SKM-1 (cell line): ENCODE data around the gene RALGDS.

Experiments
- DNase-seq: peaks from one replicate; lab custom pipeline; 2025; ENCODE audit not compliant: unreplicated experiment; lab: John Stamatoyannopoulos, UW

RALGDS gene

GRCh38 chr9:133151601-133152525, 30.8 kb upstream of the RALGDS start:
- no peak for DNase-seq

- no peak for DNase-seq
Observed at GRCh38 chr9:133151041-133151440, 30.0 kb upstream of the RALGDS start.

- peak; percentile 75 for DNase-seq
Observed at GRCh38 chr9:133149130-133150015, 28.3 kb upstream of the RALGDS start.

- no peak for DNase-seq
Observed at GRCh38 chr9:133148199-133149129, 27.4 kb upstream of the RALGDS start.

DNA sequence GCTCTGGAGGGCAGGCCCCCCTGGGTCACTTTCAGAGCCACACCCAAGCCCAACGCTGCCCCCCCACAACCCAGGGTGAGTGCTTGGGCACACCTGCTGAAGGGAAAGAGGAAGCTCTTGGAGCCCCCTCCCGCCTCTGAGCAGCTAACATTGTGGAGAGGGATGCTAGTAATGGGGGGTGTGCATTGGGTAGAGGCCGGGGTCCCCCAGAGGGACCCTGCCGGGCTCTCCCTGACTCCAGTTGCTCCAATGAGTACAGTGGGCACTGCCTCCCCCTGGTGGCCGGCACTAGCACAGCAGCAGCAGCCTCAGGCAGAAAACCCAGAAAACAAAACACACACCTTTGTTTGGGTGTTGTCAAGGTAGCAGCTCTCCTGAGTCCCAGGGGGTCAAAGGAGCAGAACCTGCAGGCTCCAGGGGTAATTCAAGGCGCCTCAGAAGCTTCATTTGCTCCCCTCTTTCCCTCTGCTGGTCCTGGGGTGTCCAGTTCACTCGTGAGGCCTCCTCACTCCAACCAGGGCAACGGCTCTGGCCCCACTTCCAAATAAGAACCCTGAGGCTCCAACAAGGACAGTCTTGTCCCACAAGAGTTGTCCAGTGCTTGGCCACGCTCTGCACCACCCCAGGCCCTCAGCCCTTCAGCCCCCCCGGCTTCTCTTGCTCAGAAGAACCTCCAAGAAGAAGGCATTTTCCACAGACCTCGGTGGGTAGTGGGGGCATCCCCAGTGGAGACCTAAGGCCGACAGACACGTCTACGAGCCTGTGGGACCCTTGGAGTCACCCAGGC, 26.6 kb upstream of the RALGDS start:
- DNase-seq = peak; percentile 37

DNA sequence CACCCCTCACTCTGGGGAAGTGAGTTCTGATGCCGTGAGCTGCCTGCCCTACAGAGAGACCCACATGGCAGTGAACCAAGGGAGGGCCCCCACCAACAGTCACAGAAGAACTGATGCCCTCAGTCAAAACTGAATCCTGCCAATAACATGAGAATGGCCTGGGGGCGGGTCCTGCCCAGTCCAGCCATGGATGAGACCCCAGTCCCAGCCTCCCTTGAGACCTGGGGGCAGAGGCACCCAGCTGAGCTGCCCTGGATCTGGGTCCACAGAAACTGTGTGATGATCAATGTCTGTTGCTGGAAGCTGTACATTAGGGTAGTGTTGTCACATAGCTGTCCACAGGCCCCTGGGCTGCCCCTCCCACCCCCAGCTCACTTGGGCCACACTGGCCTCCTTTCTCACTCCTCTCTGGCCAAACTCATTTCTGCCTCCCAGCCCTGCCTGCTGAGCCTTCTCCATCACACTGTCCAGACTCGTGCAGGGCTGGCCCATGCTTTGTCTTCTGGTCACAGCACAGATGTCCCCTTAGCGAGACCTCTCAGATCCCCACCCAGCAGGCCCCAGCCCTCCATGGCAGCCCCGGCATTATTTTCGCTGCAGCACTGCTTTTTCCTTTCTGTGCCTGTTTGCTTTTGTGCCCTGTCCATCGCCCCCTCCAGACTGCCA, 25.8 kb upstream of the RALGDS start:
- DNase-seq = no peak

DNA sequence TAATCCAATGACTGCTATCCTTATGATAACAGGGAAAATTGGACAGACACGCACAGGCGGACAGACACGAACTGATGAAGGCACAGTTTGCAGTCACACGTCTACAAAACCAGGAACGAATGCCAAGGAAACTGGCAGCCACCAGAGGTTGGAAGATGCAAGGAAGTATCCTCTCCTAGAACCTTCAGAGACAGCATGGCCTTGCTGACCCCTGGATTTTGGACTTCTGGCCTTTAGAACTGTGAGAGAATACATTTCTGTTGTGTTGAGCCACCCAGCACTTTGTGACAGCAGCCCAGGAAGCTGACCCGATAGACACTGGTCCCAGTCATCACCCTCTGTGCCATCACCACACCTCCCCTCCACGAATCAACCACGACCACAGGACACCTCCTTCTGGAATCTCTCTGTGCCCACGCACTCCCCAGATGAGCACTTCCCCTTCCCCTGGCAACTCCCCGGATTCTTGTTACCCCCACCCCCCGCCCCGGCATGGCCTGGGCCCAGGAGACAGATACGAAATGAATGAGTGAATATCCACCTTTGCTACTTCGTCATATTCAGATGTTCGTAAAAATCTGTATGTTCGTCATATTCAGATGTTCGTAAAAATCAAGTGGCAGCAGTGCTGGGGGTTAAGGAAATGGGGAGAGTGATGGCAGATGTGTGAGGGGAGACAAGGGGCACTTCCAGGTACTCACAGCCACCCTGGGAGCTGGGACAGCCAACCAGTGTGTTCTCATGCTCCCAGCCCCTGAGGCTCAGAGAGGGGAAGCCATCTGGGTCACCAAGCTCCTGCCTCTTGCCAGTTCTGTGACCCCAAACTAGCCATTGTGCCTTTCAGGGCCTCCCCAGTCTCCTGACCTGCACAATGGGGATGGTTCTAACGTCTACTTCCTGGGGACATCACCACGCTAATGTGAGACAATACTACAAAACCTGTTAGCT, 24.1 kb upstream of the RALGDS start:
- DNase-seq = no peak

GRCh38 chr9:133144142-133144903, 23.3 kb upstream of the RALGDS start:
- peak; percentile 28 for DNase-seq

DNA sequence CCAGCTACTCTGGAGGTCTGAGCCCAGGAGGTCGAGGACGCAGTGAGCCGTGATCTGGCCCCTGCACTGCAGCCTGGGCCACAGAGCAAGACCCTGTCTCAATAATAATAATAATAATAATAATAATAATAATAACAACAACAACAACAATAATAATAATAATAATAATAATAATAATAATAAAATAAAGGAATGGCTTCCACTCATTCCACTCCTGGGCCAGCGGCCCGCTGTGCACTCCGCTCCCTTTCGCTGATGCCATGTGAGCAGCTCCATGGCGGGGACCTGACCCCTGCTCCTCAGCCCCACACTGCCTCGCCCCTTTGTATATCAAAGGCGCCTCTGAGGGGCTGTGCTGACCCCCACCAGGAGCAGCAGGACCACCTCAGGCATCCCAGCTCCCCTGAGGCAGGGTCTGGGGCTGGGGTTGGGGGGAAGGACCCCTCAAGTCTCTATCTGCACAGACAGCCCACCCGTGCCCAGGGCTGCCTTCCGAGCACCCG, 22.6 kb upstream of the RALGDS start:
- DNase-seq = no peak

DNA sequence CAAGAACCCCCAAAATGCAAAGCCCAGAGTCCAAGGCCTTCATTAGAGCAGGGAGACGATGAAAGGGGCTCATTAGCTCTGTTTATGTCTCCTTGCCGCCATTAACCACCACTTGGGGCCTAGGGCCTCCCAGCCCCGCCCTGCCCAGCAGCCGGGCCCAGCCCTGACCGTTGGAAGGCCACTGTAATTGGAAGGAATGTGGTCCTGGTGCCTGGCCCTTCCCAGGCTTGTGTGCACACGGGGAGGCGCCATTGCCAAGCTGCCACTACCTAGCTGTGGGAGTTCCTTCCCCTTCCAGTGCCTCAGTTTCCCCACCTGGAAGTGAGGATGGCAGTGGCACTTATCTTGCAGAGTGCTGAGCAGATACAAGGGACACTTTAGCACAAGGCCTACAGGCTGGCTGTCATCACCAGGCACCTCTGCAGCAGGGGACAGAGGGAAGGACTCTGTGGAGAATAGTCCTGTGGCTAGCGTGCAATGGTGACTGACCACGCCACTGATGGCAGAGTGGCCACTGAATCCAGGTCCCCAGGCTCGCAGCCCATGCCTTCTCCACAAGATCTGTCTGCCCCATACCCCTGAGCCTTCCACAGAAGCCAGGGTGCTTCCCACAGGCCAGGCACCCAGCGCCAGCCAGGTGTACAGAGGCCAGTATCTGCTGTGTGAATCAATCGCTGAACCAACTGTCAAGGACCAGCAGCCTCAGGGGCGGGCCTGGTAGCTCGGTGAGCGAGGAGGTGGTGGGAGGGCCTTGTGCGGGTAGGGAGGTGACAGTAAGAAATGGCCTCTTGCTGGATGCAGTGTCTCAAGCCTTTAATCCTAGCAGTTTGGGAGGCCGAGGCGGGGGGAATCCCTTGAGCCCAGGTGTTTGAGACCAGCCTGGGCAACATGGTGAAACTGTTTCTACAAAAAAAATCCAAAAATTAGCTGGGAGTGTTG, 21.9 kb upstream of the RALGDS start:
- no peak for DNase-seq

GRCh38 chr9:133141833-133142595, 21.0 kb upstream of the RALGDS start:
- DNase-seq = no peak

DNA sequence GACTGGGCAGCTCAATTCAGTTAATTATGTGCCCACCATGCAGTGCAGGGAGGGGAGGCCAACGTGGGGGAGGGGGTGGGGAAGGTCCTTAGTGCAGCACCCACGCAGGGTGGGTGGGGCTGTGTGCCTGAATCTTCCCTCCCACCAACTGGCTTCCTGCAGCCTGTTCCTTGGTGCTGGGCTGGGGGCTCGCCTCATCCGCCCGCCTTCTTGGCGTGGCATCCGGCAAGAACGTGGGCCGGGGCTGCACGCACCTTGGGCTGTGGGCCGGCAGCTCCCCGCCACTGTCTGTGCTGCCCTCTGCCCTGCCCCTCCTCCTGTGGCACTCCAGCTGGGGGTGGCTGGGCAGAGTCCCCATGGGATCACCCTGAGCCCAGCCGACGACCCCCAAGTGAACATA, 19.6 kb upstream of the RALGDS start:
- DNase-seq = no peak

- no peak for DNase-seq
Observed at GRCh38 chr9:133140174-133140505, 19.1 kb upstream of the RALGDS start.

GRCh38 chr9:133139246-133140173, 18.5 kb upstream of the RALGDS start:
- DNase-seq = no peak
